ENCODE measurements around the gene LRRN2.

LRRN2 gene

GRCh38 chr1:204600203-204600602 lies 85.3 kb downstream of the LRRN2 start:
- no peak for TF ChIP-seq EGR1 (IDR thresholded peaks at IDR 0.05)
- TF ChIP-seq TCF12 (IDR thresholded peaks at IDR 0.05; ENCODE audit: low read depth): no peak
- TF ChIP-seq RAD21 (IDR thresholded peaks at IDR 0.05; ENCODE audit: low read depth): no peak
- TF ChIP-seq CREB1 (IDR thresholded peaks at IDR 0.05; ENCODE audit: low read depth): no peak
- no peak for TF ChIP-seq CEBPB (IDR thresholded peaks at IDR 0.05)
- no peak for TF ChIP-seq TAF1 (IDR thresholded peaks at IDR 0.05; ENCODE audit: low read depth)
- no peak for TF ChIP-seq ZBTB7A (IDR thresholded peaks at IDR 0.05; ENCODE audit: low read depth)
- TF ChIP-seq EP300 (IDR thresholded peaks at IDR 0.05; ENCODE audit: borderline replicate concordance): no peak

GRCh38 chr1:204599596-204599995 lies 85.9 kb downstream of the LRRN2 start:
- TF ChIP-seq REST (IDR thresholded peaks at IDR 0.05; ENCODE audit: low read depth): no peak
- no peak for TF ChIP-seq EGR1 (IDR thresholded peaks at IDR 0.05)
- TF ChIP-seq FOXM1 (IDR thresholded peaks at IDR 0.05; ENCODE audit: borderline replicate concordance, low read depth): no peak
- no peak for TF ChIP-seq MAX (IDR thresholded peaks at IDR 0.05)
- TF ChIP-seq ZBTB7A (IDR thresholded peaks at IDR 0.05; ENCODE audit: low read depth): no peak
- no peak for TF ChIP-seq CREB1 (IDR thresholded peaks at IDR 0.05; ENCODE audit: low read depth)
- no peak for TF ChIP-seq RAD21 (IDR thresholded peaks at IDR 0.05; ENCODE audit: low read depth)
- no peak for TF ChIP-seq USF1 (IDR thresholded peaks at IDR 0.05)
- TF ChIP-seq TAF1 (IDR thresholded peaks at IDR 0.05; ENCODE audit: low read depth): no peak
- no peak for TF ChIP-seq YY1 (IDR thresholded peaks at IDR 0.05; ENCODE audit: low read depth)
- no peak for TF ChIP-seq NFIC (IDR thresholded peaks at IDR 0.05)

GRCh38 chr1:204599098-204599497 lies 86.4 kb downstream of the LRRN2 start:
- no peak for TF ChIP-seq USF1 (IDR thresholded peaks at IDR 0.05)
- no peak for TF ChIP-seq TEAD4 (IDR thresholded peaks at IDR 0.05)
- TF ChIP-seq FOXM1 (IDR thresholded peaks at IDR 0.05; ENCODE audit: borderline replicate concordance, low read depth): no peak
- no peak for TF ChIP-seq YY1 (IDR thresholded peaks at IDR 0.05; ENCODE audit: low read depth)
- no peak for TF ChIP-seq ZBTB7A (IDR thresholded peaks at IDR 0.05; ENCODE audit: low read depth)
- TF ChIP-seq NFIC (IDR thresholded peaks at IDR 0.05): no peak
- TF ChIP-seq RAD21 (IDR thresholded peaks at IDR 0.05; ENCODE audit: low read depth): no peak
- no peak for TF ChIP-seq EP300 (IDR thresholded peaks at IDR 0.05; ENCODE audit: borderline replicate concordance)
- TF ChIP-seq CEBPB (IDR thresholded peaks at IDR 0.05): no peak
- no peak for TF ChIP-seq REST (IDR thresholded peaks at IDR 0.05; ENCODE audit: low read depth)
- TF ChIP-seq TAF1 (IDR thresholded peaks at IDR 0.05; ENCODE audit: low read depth): no peak
- TF ChIP-seq TCF12 (IDR thresholded peaks at IDR 0.05; ENCODE audit: low read depth): no peak
- TF ChIP-seq CREB1 (IDR thresholded peaks at IDR 0.05; ENCODE audit: low read depth): no peak
- no peak for TF ChIP-seq EGR1 (IDR thresholded peaks at IDR 0.05)
- TF ChIP-seq MAX (IDR thresholded peaks at IDR 0.05): no peak

GRCh38 chr1:204598319-204598969 lies 87.1 kb downstream of the LRRN2 start:
- TF ChIP-seq MAX (IDR thresholded peaks at IDR 0.05) (no peak), RAD21 (IDR thresholded peaks at IDR 0.05; ENCODE audit: low read depth) (no peak), TCF12 (IDR thresholded peaks at IDR 0.05; ENCODE audit: low read depth) (no peak), TAF1 (IDR thresholded peaks at IDR 0.05; ENCODE audit: low read depth) (no peak), YY1 (IDR thresholded peaks at IDR 0.05; ENCODE audit: low read depth) (no peak), TEAD4 (IDR thresholded peaks at IDR 0.05) (no peak), REST (IDR thresholded peaks at IDR 0.05; ENCODE audit: low read depth) (no peak), USF1 (IDR thresholded peaks at IDR 0.05) (no peak), CREB1 (IDR thresholded peaks at IDR 0.05; ENCODE audit: low read depth) (no peak), CEBPB (IDR thresholded peaks at IDR 0.05) (no peak), ZBTB7A (IDR thresholded peaks at IDR 0.05; ENCODE audit: low read depth) (no peak), EP300 (IDR thresholded peaks at IDR 0.05; ENCODE audit: borderline replicate concordance) (no peak), FOXM1 (IDR thresholded peaks at IDR 0.05; ENCODE audit: borderline replicate concordance, low read depth) (no peak)

Measured in Ishikawa (cell line).